ENCODE data around the gene PICALM. TPM values are rescaled to one million over a fixed set of nuclear protein-coding genes. Genes with fewer than 3 reads are reported as not detected.

PICALM gene
- total and polyA plus RNA-seq, 2 of the 13 experiments (the other 11 are each of a cell fraction or from before 2014, with no cell fraction given), result 97.6 to 154 TPM

GRCh38 chr11:85967457-85967856 lies 101.4 kb downstream of the PICALM start:
- FAIRE-seq, result no peak
- no peak for TF ChIP-seq ZBTB40 (IDR thresholded peaks at IDR 0.05)
- TF ChIP-seq ZBTB40 (CRISPR knock-in tag; IDR thresholded peaks at IDR 0.05), result no peak
- no peak for TF ChIP-seq ATRX (CRISPR knock-in tag; IDR thresholded peaks at IDR 0.05; ENCODE audit: borderline replicate concordance)
- TF ChIP-seq ZNF337 (CRISPR knock-in tag; IDR thresholded peaks at IDR 0.05; ENCODE audit: borderline replicate concordance, low read depth), result no peak
- TF ChIP-seq EP300 (IDR thresholded peaks at IDR 0.05; ENCODE audit: low read depth in 2 of 2, low read length in 2 of 2), result no peak
- no peak for TF ChIP-seq EP300 (CRISPR knock-in tag; IDR thresholded peaks at IDR 0.05; ENCODE audit: borderline replicate concordance)
- no peak for TF ChIP-seq ZNF512B (CRISPR knock-in tag; IDR thresholded peaks at IDR 0.05; ENCODE audit: borderline replicate concordance)
- no peak for TF ChIP-seq CCDC6 (CRISPR knock-in tag; IDR thresholded peaks at IDR 0.05)
- TF ChIP-seq FOSL2 (CRISPR knock-in tag; IDR thresholded peaks at IDR 0.05), result no peak
- TF ChIP-seq ZFYVE20 (CRISPR knock-in tag; IDR thresholded peaks at IDR 0.05; ENCODE audit: borderline replicate concordance, low read depth), result no peak
- no peak for TF ChIP-seq ZNF619 (CRISPR knock-in tag; IDR thresholded peaks at IDR 0.05)

More at GRCh38 chr11:85967457-85967856, 101.4 kb downstream of the PICALM start:
- Histone ChIP-seq H3K4me2 (ENCODE audit: low read depth, low read length) (no peak overlapping the region), H3K27ac (ENCODE audit: extremely low read length, insufficient read depth, low read length) (no peak overlapping the region), H3K4me1 (ENCODE audit: insufficient read depth, low read length) (peaks cover 17% of the 10 kb centered on the region), H3K9me3 (ENCODE audit: low read length) (no peaks in the 10 kb centered on the region), H3K4me3 (replicated peaks in 1 of 3; ENCODE audit: insufficient read depth in 1 of 3, low read depth in 2 of 3, low read length in 3 of 3) (no peak overlapping the region), H3K9ac (ENCODE audit: insufficient read depth, low read depth, low read length) (no peak overlapping the region), H3K27me3 (ENCODE audit: control insufficient read depth in 1 of 2, insufficient read depth in 2 of 2, low read length in 2 of 2) (no peaks in the 10 kb centered on the region), H4K20me1 (ENCODE audit: insufficient read depth, low read length) (peaks cover 6% of the 10 kb centered on the region), H3K79me2 (ENCODE audit: insufficient read depth, low read length) (peaks cover 7% of the 10 kb centered on the region), H3K36me3 (replicated peaks in 1 of 2; ENCODE audit: control insufficient read depth in 1 of 2, insufficient read depth in 2 of 2, low read length in 2 of 2) (peaks cover 10 to 63% of the 10 kb centered on the region in 2 experiments; a peak in 4 of 5 replicates), H2AFZ (ENCODE audit: low read length) (no peak overlapping the region)
- CTCF ChIA-PET (ENCODE audit: low intra/inter-chr PET ratio, low total read pairs), result no interaction called here
- no TSS peak for BruUV-seq (replicated peaks)
- POLR2A ChIA-PET, result no interaction called here
- intact Hi-C loops (cut with micrococcal nuclease; ENCODE audit: unreplicated experiment), result no loop called here
- 99% methylated on average over 5 of the region's 5 CpGs for WGBS (ENCODE audit: low lambda C conversion rate)
- in situ Hi-C loops (cut with HindIII; ENCODE audit: extremely low pct_ligation_motif_present, low pct_unique_long_range_greater_than_20kb), result no loop called here
- DNase-seq (ENCODE audit: low spot score) (no peak), ATAC-seq (no peak)
